Brain microvascular endothelial cell (primary cell): ENCODE measurements around the gene YBX2.

Source experiments
- DNase-seq: peaks from one replicate; pipeline ENCODE4 v3.0.0-alpha.2; 2020
- H3K27ac ChIP-seq: fragments of 250-450 bp; sonication (Bioruptor Pico); 2 replicates; pipeline ENCODE4 v1.5.1; 2020; ENCODE audit warnings: mild to moderate bottlenecking, moderate library complexity
- H3K27me3 ChIP-seq: fragments of 250-450 bp; sonication (Bioruptor Pico); replicated peaks from 2 replicates; pipeline ENCODE4 v1.5.1; 2020; ENCODE audit warnings: mild to moderate bottlenecking
- H3K36me3 ChIP-seq: fragments of 250-450 bp; sonication (Bioruptor Pico); replicated peaks from 2 replicates; pipeline ENCODE4 v1.5.1; 2020; ENCODE audit warnings: mild to moderate bottlenecking
- H3K4me3 ChIP-seq: 2 replicates; pipeline ENCODE4 v1.5.1; 2011; ENCODE audit warnings: low read depth, mild to moderate bottlenecking, control low read depth, low read length, moderate library complexity
- CTCF ChIP-seq: IDR thresholded peaks from 2 replicates; pipeline ENCODE4 v1.5.1; 2011; ENCODE audit warnings: low read depth, mild to moderate bottlenecking, moderate library complexity, low read length, control low read depth, inconsistent platforms; ENCODE audit errors: missing control alignments
- in situ Hi-C: cut with HindIII; loops from 2 replicates; pipeline ENCODE4 v1.10.0; 2017; ENCODE audit warnings: low sequenced_read_pairs, low pct_ligation_motif_present

The YBX2 gene

GRCh38 chr17:7253082-7253481 lies 41.4 kb downstream of the YBX2 start:
- no peak for TF ChIP-seq CTCF

GRCh38 chr17:7252176-7253043 lies 42.0 kb downstream of the YBX2 start, which contains the start of gene ELP5:
Gene ELP5 (plus strand): TSS chr17:7252215. CDS start chr17:7252551, 336 bp downstream.
- Histone ChIP-seq H3K27ac (peak within 1 kb of the TSS; percentile 99), H3K36me3 (peaks cover 26% of the 10 kb centered on the region), H3K27me3 (no peaks in the 10 kb centered on the region), H3K4me3 (peak within 1 kb of the TSS; percentile 94)
- no peak for TF ChIP-seq CTCF
- peak; percentile 94 for DNase-seq
- in situ Hi-C loops, result no loop called here

More at GRCh38 chr17:7253082-7253481, 41.4 kb downstream of the YBX2 start:
- no peak for DNase-seq
- H3K27ac ChIP-seq, result no peak overlapping the region
- in situ Hi-C loops, result no loop called here
- H3K27me3 ChIP-seq, result no peaks in the 10 kb centered on the region
- peaks cover 33% of the 10 kb centered on the region for H3K36me3 ChIP-seq
- peak overlapping the region; percentile 94 for H3K4me3 ChIP-seq

GRCh38 chr17:7251661-7252175 lies 42.7 kb downstream of the YBX2 start, which contains the start of gene CTDNEP1:
Gene CTDNEP1 (minus strand): TSS chr17:7251734. CDS start chr17:7251296, 438 bp downstream.
- peak; percentile 99 for DNase-seq
- TF ChIP-seq CTCF, result no peak
- peak within 1 kb of the TSS; percentile 99 for H3K27ac ChIP-seq
- in situ Hi-C loops, result no loop called here
- peak within 1 kb of the TSS; percentile 94 for H3K4me3 ChIP-seq
- no peaks in the 10 kb centered on the region for H3K27me3 ChIP-seq
- peaks cover 23% of the 10 kb centered on the region for H3K36me3 ChIP-seq

- peak overlapping the region; percentile 99 for H3K27ac ChIP-seq
- H3K36me3 ChIP-seq, result peaks cover 27% of the 10 kb centered on the region
- in situ Hi-C loops, result no loop called here
- H3K27me3 ChIP-seq, result no peaks in the 10 kb centered on the region
- TF ChIP-seq CTCF, result no peak
- peak overlapping the region; percentile 81 for H3K4me3 ChIP-seq
- DNase-seq, result no peak
Measured at GRCh38 chr17:7250695-7251627, 43.5 kb downstream of the YBX2 start.

- H3K36me3 ChIP-seq, result peaks cover 25% of the 10 kb centered on the region
- no peak overlapping the region for H3K27ac ChIP-seq
- no peak for TF ChIP-seq CTCF
- DNase-seq, result no peak
- in situ Hi-C loops, result no loop called here
- H3K27me3 ChIP-seq, result no peaks in the 10 kb centered on the region
- H3K4me3 ChIP-seq, result peak overlapping the region; percentile 81
Measured at GRCh38 chr17:7249830-7250229, 44.6 kb downstream of the YBX2 start.
